ENCODE results near the gene LHX4.

Gene LHX4

DNA sequence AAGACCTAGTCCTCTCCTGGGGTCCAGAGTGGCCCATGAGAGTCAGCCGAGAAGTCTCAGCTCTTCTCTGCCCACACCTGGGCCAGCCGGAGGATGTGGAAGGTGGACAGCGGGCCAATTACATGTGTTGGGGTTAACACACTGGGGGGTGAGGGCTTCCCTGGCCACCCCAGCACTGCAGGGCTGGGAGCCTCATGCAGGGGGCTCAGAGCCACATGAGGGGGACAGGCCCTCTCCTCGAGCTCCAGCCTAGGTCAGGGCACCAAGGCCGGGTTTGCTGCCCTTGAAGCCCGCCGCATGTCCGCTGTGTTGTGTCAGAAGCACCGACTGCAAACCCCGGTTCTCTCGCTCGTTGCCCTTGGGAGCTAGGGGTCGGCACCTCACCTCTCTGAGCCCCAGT lies 30.5 kb downstream of the LHX4 start:
- DNase-seq, result no peak

DNA sequence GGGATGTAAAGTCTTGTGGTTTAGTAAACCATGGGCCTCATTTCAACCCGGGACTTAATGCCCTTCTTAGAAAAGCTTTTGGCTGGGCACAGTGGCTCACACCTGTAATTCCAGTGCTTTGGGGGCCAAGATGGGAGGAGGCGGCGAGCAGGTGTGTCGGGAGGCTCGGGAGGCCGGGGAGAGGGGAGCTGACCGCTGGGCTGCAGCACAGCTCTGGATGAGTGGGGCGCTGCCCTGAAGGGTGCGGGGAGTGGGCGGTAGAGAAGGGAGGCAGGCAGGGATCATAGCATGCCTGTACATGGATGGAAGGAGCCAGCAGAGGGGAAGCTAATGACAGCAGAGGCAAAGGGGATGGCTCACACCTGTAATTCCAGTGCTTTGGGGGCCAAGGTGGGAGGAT lies 31.0 kb downstream of the LHX4 start:
- no peak for DNase-seq

DNA sequence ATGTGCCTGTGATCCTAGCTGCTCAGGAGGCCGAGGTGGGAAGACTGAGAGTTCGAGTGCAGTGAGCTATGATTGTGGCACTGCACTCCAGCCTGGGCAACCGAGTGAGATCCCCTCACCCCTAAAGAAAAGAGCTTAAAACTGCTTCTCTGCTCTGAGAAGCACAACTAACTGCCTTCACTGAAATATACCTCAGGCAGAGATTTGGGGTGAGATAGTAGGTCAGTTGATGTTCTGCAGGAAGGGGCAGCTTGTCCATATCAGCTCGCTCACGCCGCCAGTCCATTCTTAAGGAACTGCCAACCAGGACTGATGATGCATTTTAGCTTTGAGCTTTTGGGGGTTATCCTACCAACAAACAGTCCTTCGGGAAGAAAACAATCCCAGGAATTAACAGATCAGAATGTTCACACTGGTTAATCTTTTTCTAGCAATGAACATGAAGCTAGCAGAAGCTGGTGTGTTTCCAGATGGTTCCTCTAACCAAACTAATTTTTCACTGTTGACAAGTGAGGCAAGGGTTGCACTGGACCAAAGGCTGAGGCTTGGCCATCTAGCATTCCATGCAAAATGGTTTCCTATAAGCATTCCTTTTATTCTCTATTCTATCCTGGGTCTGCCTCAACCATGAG lies 31.6 kb downstream of the LHX4 start:
- no peak for DNase-seq

DNA sequence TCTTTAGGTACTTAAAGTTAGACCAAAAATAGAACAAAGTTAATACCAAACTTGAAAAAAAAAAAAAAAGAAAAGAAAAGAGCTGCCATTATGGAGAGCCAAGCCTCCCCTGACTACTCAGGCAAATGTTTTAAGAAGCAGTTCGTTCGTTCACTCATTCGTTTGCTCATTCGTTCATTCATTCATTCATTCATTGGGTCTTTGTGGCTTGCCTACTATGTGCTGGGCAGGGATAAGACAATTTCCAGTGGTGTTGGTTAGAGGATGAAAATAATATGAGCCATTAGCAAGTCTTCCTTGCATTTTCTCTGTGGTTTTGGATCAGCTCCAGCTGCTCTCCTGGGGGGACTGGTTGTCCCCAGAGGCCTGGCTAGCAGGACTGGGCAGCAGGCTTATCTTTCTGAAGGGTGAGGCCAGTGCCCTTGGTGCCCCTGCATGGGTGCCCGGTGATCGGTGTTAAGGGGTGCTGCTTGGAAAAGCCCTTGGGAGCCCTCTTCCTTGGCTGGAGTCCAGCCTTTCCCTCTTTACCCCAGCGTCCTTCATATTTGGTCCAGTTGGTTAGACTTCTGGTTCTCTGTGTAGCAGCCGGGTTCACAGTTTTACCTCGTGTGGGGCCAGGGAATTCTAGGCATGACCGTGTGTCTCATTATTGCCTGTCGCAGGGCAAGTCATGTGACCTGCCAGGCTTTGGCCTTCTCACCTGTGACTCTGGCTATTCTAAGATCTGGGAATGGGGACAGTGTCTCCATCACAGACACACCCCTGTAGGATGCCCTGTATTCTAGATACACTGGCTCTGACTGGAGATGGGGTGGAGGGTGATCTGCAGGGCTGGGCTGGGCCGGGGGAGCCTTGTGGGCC lies 32.8 kb downstream of the LHX4 start:
- no peak for DNase-seq

DNA sequence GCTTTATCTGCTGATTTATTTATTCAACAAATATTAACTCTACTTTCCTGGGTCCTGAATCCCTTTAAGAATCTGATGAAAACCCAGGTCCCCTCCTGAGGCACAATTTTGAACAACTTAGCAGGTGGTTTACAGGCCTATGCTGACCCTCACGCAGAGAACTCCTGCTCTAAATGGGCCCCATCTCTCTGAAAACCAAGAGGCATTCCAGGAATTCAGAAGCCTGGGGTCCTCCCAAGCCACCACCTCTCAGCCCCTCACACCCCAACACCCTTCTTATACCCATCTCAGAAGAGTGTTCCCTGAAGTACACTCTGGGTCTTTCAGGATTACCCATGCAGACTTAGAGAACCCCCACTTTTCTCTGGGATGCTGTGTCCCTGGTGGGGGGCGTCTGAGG lies 34.5 kb downstream of the LHX4 start:
- DNase-seq, result no peak

DNA sequence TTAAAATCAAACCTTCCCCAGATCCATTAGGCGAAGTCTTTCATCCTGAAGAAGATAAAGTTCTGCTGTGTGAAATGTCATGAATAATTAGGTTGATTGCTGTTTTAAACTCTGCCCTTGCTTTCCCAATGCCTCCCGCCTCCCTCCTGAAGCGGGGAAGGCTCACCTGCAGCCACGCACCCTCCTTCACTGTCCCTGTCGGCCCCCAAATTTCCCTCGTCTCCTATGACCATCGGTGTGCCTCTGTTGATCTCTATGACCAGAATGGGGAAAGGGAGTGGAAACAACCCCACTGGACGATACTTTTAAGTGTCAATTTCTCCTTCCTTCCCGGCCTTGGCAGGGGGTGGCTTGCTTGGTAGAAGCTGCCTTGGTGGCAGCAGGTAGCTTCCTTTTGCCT lies 35.1 kb downstream of the LHX4 start:
- DNase-seq, result no peak

DNA sequence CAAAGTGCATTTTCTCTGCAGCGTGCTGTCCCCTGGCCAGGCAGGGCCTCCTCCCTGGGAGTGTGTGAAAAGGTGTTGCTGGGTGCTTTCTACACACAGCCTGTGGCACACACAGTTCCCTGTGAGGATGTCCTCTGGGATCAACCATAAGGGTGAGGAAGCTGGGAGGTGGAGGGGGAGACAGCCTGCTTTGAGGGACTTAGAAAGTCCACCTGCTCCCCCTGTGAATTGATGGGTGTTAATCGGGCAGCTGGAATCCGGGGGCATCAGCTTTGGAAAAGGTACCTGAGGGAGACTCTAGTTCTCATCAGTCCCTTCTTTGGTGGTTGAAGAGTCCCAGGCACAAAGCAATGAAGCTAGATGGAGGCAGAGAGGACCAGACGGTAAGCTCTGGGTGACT lies 35.8 kb downstream of the LHX4 start:
- no peak for DNase-seq

DNA sequence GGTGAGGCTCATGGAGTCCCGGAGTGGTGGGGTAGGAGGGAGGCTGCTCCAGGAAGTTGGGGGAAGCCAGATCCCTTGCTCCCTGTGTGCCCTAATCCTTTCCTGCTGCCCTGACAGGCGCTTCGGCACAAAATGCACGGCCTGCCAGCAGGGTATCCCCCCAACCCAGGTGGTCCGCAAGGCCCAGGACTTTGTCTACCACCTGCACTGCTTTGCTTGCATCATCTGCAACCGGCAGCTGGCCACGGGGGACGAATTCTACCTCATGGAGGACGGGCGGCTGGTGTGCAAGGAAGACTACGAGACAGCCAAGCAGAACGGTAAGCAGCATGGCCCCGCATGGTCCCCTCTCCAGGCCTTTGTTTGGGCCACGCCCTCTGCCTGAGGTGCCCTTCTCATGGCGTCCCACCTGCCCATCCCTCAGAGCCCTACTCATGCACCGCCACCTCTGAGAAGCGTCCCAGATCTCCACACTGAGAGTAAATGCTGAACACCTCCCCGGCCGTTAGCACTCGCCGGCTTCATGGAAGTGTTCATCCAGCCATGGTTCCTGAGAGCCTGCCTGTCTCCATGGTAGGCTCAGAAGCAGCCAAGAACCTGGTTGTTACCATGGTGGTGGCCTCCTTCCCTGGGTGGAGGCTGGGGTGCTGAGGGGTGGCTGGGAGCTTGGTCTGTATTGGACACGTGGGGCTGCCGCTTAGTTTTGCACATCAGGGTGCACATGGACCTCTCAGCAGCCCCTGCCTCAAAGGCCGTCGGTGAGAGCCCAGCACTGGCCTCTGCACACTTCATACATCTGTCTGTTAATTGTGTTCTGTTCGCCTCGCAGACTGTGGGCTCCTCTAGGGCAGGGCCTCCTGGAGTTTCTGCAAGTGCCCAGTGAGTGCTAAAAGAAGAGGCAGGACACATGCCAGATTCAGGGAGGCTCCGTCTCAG lies 36.5 kb downstream of the LHX4 start:
- no peak for DNase-seq

DNA sequence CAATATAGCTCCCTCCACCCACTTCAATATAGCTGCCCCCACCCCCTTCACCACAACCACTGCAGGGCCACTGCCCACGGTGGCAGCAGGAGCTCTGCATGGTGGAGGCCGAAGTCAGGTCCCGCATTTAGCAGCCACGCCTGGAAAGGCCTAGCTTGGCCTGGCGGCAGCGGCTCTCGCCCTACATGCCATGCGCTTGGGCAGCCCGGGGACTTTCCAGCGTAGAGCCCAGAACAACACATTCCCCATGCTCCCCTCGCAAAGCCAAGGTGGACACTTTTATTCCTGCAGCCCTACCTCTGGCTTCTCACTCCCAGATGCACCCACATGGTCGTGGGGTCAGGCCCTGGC lies 37.1 kb downstream of the LHX4 start:
- DNase-seq, result no peak

DNA sequence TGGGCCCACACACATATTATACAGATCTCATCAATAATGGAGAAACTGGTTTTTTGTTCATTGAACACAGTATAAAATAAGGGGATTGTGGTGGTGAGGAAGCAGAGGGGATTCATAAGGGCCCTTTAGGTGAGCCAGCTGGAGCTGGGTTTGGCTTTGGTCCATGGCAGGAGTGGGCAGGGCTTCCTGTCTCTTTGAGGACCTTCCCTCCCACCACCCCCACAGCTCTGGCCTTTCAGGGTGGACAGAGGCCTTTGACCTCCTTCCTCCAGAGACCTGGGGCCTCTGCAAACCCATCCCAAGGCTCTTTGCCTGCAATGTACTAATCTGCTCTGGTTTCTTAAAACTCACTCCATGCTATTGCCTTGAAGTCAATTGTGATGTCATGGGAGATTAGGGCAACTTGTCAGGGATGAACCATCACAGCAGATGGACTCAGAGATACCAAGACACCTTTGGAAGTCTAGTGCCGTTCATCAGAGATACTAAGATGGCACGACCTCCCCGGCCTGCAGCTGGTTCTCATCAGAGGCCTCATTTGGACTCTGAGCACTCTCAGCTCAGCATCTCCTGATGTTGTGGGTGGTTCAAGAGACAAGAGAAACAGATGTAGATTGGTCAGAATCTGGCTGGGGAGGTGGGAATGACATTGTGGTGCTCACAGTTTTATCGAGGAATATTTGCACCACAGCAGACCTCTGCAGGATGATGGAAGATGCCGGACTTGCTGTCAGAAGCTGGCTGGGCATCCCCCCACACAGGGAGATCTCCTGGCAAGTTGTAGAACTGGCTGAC lies 37.9 kb downstream of the LHX4 start:
- no peak for DNase-seq

DNA sequence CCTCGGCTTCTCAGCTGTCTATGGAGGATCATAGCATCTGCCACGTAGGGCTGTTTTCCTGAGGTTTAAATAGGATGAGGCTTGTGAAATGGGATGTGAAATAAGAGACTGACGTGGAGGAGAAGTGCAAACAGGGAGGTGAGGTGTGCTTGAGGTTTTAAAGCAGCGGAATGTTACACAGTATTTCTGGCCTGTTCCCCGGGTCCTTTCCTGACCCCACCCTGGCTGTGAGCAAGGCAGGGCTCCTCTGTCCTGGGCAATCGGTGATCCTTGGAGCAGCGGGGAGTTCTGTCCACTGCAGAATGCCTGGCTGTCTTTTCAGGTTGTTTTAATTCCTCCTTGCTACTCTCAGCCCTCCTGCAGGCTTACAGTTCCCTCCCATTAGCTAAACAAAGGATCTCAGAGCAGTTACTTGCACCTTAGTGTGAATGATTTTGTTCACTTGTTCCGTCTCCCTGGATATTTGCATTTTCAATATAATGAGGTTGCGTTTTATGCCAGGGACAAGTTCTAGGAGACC lies 38.6 kb downstream of the LHX4 start:
- DNase-seq, result no peak

DNA sequence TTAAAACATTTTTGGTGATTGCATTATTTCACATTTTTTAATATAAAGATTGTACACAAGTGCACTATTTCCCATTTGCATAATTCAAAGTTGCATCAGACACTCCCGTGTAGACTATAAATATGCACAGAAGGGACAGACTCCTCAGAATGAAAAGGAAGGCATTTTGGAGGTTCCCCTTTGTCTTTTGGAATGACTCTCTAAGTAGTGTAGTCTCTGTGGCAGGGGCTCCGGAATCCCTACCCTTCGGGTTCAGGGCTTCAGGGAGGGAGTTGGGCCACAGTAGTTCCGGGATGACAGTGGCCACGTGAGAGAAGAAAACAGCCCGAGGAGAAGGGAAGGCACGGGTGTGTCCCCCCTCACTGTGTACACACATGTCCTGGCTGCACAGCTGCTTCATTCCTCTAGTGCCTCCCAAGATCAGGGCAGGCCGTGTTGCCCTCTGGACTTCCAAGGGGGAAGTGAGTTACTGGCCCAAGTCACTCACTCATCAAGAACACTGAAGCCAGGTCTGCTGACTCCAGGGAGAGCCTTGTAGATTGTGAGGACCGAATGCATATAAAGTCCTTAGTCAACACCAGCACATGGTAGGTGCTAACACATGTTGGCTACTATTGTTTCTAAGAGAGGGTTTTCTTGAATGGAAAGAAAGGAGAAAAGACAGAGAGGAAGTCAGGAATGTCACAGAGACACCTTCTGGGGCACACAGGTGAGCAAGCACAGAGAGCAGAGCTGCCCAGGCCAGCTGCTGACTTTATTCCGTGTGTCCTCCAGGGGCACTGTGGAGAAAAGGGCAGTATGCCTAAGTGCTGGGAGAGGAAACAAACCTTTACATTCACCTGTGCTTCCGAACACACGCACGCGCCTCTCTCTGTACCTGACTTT lies 39.8 kb downstream of the LHX4 start:
- no peak for DNase-seq

DNA sequence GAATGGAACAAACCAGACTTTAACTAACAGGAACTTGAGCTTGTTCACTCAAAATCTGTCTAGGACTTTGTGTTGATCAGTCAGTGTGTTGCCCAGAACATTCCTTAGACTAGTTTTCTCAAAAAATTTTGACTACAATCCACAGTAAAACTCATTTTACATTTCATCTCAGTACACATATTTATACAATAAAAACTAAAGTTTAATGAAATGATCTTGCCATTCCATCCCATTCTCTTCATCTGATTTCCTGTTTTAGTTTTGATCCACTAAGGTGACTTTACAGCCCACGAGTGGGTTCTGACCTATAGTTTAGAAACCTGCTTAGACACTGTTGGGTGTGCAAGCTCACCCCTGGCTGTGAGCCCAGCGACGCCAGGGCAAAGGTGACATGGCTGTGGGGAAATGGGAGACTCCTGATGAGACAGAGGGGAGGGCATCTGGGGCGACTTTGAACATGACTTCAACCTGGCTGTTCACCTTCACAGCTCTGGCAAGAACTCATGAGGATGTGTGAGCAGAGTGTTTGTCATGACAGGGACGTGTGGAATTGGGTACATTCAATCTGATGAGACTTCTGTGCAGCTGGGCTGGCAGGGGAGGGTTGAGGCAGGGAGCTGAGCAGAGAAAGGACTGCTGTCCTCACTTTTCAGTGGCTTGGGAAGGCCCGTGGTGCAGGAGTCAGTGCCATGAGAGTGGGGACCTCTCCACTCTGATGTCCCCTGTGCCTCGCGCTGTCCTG lies 40.6 kb downstream of the LHX4 start:
- no peak for DNase-seq

DNA sequence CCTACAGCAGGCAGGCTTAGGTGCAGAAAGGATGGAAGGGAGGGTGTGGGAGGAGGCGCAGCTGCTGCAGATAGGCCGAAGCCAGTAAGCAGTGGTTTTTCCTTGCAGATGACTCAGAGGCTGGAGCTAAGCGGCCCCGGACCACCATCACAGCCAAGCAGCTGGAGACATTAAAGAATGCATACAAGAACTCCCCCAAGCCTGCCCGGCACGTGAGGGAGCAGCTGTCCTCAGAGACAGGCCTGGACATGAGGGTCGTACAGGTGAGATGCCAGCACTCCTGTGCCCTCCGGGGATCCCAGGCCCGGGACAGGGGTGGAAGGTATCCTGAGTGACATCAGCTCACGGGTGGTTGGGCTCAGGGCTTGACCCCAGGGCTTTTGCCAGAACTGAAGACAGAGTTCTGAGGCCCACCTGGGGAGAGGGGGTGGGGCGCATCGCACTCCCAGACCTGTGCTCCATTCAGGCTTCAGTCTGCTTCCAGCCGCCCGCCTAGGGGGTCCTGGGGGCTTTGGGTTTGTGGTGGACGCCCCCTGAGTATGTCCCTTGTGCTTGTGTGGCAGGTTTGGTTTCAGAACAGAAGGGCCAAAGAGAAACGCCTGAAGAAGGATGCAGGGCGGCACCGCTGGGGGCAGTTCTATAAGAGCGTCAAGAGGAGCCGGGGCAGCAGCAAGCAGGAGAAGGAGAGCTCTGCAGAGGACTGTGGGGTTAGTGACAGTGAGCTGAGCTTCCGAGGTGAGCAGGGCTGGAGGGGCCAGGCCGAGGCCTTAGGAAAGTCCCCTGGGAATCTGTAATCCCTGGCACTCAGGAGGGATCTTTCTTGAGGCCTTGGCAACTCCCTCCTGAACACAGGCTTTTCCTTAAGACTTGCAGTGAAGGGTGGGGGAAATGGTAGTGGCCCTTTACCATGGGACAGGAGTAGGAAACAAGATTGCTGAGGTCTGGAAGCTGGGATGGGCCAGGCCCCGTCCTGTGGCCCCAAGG lies 41.5 kb downstream of the LHX4 start:
- no peak for DNase-seq

DNA sequence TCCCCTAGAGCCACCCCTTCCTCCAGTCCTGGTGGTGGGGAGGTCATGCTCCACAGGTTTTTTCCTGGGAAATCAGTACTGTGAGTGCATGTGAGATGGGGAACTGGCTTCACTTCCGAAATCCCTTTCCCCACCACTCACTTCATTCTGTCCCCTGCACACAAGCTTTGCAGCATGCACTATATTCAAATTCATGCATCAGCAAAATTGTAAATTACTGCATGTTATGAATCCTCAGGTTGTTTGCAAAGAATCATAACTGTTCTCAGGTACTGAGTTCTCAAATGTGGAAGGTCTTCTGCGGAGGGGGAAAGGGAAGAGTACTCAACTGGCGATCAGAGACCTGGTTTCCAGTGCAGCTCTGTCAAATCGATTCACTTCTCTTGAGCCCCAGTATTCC lies 42.3 kb downstream of the LHX4 start:
- DNase-seq, result no peak

DNA sequence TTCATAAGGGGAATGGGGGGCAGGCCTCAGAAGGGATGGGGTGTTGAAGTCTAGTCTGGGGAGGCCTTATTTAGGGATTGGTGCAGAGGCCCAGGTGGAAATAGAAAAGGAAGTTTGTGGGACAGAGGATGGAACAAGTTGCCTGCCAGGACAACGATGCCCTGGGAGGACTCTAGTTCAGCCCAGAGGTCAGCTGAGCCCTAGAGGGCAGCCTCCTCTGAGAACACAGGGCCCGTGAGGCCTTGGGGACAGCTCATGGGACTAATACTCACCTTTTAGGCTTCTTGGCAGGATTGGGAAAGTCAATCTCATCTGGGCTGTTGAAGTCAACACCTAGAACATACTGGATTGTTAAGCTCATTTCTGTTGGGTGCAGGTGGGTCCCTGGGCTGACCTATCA lies 43.0 kb downstream of the LHX4 start:
- DNase-seq, result no peak

DNA sequence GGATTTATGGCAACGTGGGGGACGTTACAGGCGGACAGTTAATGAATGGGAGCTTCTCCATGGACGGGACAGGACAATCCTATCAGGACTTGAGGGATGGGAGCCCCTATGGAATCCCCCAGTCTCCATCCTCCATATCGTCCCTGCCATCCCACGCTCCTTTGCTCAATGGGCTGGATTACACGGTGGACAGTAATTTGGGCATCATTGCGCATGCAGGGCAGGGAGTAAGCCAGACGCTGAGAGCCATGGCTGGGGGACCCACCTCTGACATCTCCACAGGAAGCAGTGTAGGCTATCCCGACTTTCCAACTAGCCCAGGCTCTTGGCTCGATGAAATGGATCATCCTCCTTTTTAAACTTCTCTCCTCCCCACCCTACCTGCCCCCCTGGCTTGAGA lies 44.2 kb downstream of the LHX4 start:
- DNase-seq, result no peak

DNA sequence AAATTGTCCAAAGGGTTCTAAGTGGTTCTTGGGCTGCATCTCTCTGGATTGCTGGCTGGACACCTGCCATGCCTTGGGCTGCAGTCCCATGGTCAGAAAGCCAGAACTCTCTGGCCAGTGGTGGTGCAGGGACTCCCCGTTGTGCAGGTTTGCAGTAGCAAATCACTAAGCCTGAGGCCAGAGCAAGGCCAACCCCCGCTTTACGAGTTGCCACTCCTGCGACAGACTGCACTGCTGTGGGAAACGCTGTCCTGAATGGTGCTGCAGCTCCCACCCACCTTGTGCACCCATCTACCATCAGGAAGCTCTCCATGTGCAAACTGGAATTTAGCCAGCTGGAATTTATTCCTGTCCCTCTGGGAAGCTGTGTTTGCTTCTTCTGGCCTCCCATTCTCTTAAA lies 45.7 kb downstream of the LHX4 start:
- DNase-seq, result no peak

DNA sequence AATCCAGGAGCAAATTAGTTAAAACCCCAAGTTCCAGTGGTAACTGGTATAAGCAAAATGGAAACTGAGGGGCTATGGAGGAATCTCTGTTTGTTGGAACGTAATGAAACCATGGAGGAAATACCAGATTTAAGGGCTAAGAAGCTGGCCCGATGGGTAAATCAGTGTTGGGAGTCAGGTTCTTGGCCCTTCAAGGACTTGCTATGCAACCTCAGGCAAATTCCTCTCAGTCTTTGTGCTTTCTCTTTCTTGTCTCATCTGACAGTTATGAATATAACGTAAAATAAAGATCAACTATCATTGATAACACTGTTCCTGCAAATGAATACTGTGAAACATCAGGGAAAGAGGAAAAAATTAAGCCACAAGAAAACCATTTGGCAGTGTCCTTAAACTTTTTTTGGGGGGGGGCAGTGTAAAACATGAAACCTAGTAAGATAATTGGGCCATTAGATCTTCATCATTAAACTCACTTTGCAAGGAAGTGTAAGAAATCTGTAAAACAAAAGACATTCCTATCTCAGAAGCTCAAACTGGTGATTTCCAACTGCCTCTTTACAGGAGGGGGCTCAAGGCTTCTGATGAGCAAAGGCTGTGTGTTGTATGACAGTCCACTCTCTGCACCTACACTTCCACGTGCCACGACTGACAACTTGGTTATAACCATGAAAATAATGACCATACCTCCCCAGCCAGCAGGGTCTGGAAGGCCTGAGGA lies 47.6 kb downstream of the LHX4 start:
- DNase-seq, result no peak

Data from CD4-positive, alpha-beta T cell treated with Interleukin-17A for 1 hour (primary cell).